GM12891 (cell line): ENCODE results near the gene SCAPER.
"Not testable (repeated sequence)": the region's sequence is repeated elsewhere in the genome, so short reads cannot be mapped to it uniquely, and the experiment has no call there.

ENCODE experiments used
- DNase-seq: peaks from one replicate; pipeline ENCODE4 v3.0.0; 2011; ENCODE audit warnings: low spot score; ENCODE audit not compliant: insufficient read length
- FAIRE-seq: peaks from 2 replicates; lab custom pipeline; 2011; peaks lifted over from hg19 to GRCh38; lab: Jason Lieb, UNC
- PAX5 ChIP-seq: IDR thresholded peaks from 2 replicates; pipeline ENCODE4 v1.6.1; 2011; ENCODE audit warnings: low read length, moderate library complexity, mild to moderate bottlenecking; ENCODE audit not compliant: insufficient read depth, severe bottlenecking
- POLR2A ChIP-seq: IDR thresholded peaks from 2 replicates; pipeline ENCODE4 v1.6.1; 2011; ENCODE audit warnings: low read depth, low read length, control low read depth
- POLR2AphosphoS5 ChIP-seq: IDR thresholded peaks from 2 replicates; pipeline ENCODE4 v1.6.1; 2011; ENCODE audit warnings: low read depth, low read length, control low read depth
- POU2F2 ChIP-seq: IDR thresholded peaks from 2 replicates; pipeline ENCODE4 v1.6.1; 2011; ENCODE audit warnings: low read depth, mild to moderate bottlenecking, control low read depth, low read length, moderate library complexity
- SPI1 ChIP-seq: IDR thresholded peaks from 2 replicates; pipeline ENCODE4 v1.6.1; 2011; ENCODE audit warnings: low read depth, low read length, control low read depth
- TAF1 ChIP-seq: IDR thresholded peaks from 2 replicates; pipeline ENCODE4 v1.6.1; 2011; ENCODE audit warnings: low read depth, low read length, control low read depth

The SCAPER gene

GRCh38 chr15:76894174-76894573 lies 11.0 kb downstream of the SCAPER start:
- FAIRE-seq: no peak
- DNase-seq: no peak
- TF ChIP-seq PAX5 (no peak), POU2F2 (no peak), POLR2A (no peak), POLR2AphosphoS5 (no peak), SPI1 (no peak), TAF1 (no peak)

GRCh38 chr15:76892836-76893235 lies 12.3 kb downstream of the SCAPER start:
- FAIRE-seq, DNase-seq: not testable (repeated sequence)

- not testable (repeated sequence) for DNase-seq, FAIRE-seq
These were observed 17.6 kb downstream of the SCAPER start for GRCh38 chr15:76887280-76888141.

GRCh38 chr15:76885212-76885611 lies 19.9 kb downstream of the SCAPER start:
- DNase-seq (no peak), FAIRE-seq (no peak)
- no peak for TF ChIP-seq PAX5
- no peak for TF ChIP-seq POLR2A
- no peak for TF ChIP-seq SPI1
- no peak for TF ChIP-seq POU2F2
- TF ChIP-seq TAF1: no peak
- no peak for TF ChIP-seq POLR2AphosphoS5

- no peak for FAIRE-seq
- TF ChIP-seq SPI1 (no peak), PAX5 (no peak), POU2F2 (no peak)
- no peak for DNase-seq
These were observed 29.2 kb downstream of the SCAPER start for GRCh38 chr15:76875911-76876310.

- DNase-seq: not testable (repeated sequence)
These were observed 32.1 kb downstream of the SCAPER start for GRCh38 chr15:76873066-76873465.

GRCh38 chr15:76871930-76872329 lies 33.2 kb downstream of the SCAPER start:
- TF ChIP-seq PAX5: no peak
- TF ChIP-seq POLR2A: no peak
- TF ChIP-seq SPI1: no peak
- TF ChIP-seq TAF1: no peak
- no peak for TF ChIP-seq POLR2AphosphoS5
- TF ChIP-seq POU2F2: no peak
- DNase-seq: no peak
- FAIRE-seq: no peak

More at GRCh38 chr15:76873066-76873465, 32.1 kb downstream of the SCAPER start:
- not testable (repeated sequence) for FAIRE-seq

GRCh38 chr15:76868740-76869139 lies 36.4 kb downstream of the SCAPER start:
- FAIRE-seq: no peak
- TF ChIP-seq SPI1 (no peak), POLR2AphosphoS5 (no peak), TAF1 (no peak), POLR2A (no peak), POU2F2 (no peak), PAX5 (no peak)
- no peak for DNase-seq

- FAIRE-seq: no peak
- DNase-seq: no peak
- TF ChIP-seq POU2F2: no peak
- TF ChIP-seq PAX5: no peak
- no peak for TF ChIP-seq POLR2AphosphoS5
- TF ChIP-seq TAF1: no peak
- TF ChIP-seq POLR2A: no peak
- TF ChIP-seq SPI1: no peak
These were observed 38.3 kb downstream of the SCAPER start for GRCh38 chr15:76866716-76867321.

GRCh38 chr15:76866008-76866407 lies 39.1 kb downstream of the SCAPER start:
- no peak for FAIRE-seq
- no peak for DNase-seq
- TF ChIP-seq POLR2AphosphoS5 (no peak), TAF1 (no peak), SPI1 (no peak), PAX5 (no peak), POLR2A (no peak), POU2F2 (no peak)

GRCh38 chr15:76865548-76865991 lies 39.6 kb downstream of the SCAPER start:
- DNase-seq (no peak), FAIRE-seq (peak; percentile 76)
- TF ChIP-seq SPI1: no peak
- TF ChIP-seq POU2F2: no peak
- no peak for TF ChIP-seq POLR2AphosphoS5
- no peak for TF ChIP-seq TAF1
- TF ChIP-seq PAX5: no peak
- TF ChIP-seq POLR2A: no peak
